HepG2 (cell line): ENCODE measurements around the gene C2orf92. TPM values are rescaled to one million over a fixed set of nuclear protein-coding genes. Genes with fewer than 3 reads are reported as not detected.

Experiments used
- ATAC-seq: fragments of 200-7000 bp; cut with Tn5 transposase; 3 replicates; pipeline ENCODE4 v1.9.1; 2020; ENCODE audit warnings: mild to moderate bottlenecking, moderate library complexity
- BruUV-seq: library from RNA; stranded (reverse); fragments of 400-500 nt; replicated peaks from 2 replicates; lab custom pipeline; 2021; lab: Mats Ljungman, UMichigan
- CTCF ChIA-PET: fragments of 300-600 bp; formaldehyde crosslinking; extraction: SDS; loops from one replicate; lab custom pipeline; 2021; ENCODE audit warnings: low total read pairs, inconsistent platforms, low intra/inter-chr PET ratio; lab: Yijun Ruan, JAX
- POLR2A ChIA-PET: fragments of 350-600 bp; sonication (Branson Sonifier 250); formaldehyde crosslinking; loops from one replicate; lab custom pipeline; 2020; ENCODE audit warnings: antibody characterized with exemption, inconsistent platforms; lab: Yijun Ruan, JAX
- DNase-seq: peaks from one replicate; pipeline ENCODE4 v3.0.0-alpha.2; 2015; ENCODE audit warnings: low spot score
- FAIRE-seq: peaks from 3 replicates; lab custom pipeline; 2011; peaks lifted over from hg19 to GRCh38; lab: Jason Lieb, UNC
- H2AFZ ChIP-seq: one replicate; pipeline ENCODE4 v1.6.1; 2011; ENCODE audit warnings: low read length, inconsistent platforms
- H3K27ac ChIP-seq: fragments of 300-600 bp; 3 replicates; pipeline ENCODE4 v1.8.0; 2011; ENCODE audit warnings: mixed run types, mild to moderate bottlenecking, mixed read lengths, low read length, inconsistent platforms; ENCODE audit not compliant: insufficient read depth; ENCODE audit errors: extremely low read length
- H3K27me3 ChIP-seq, 2 experiments: fragments of 200-600 bp in 1 of 2; 2 replicates in 1 of 2; 3 replicates in 1 of 2; pipeline versions ENCODE4 v1.6.0 to v1.8.0; 2011; ENCODE audit warnings: low read length in 2 of 2, mild to moderate bottlenecking in 2 of 2, moderate library complexity in 2 of 2, inconsistent platforms in 1 of 2; ENCODE audit not compliant: insufficient read depth in 2 of 2, control insufficient read depth in 1 of 2
- H3K36me3 ChIP-seq, 2 experiments: fragments of 200-600 bp in 1 of 2; replicated peaks in 1 of 2; 2 replicates in 1 of 2; 3 replicates in 1 of 2; pipeline versions ENCODE4 v1.5.1 to v1.8.0; 2011; ENCODE audit warnings: low read length in 2 of 2, inconsistent platforms in 1 of 2; ENCODE audit not compliant: insufficient read depth in 2 of 2, control insufficient read depth in 1 of 2
- H3K4me1 ChIP-seq: 2 replicates; pipeline ENCODE4 v1.5.1; 2012; ENCODE audit warnings: low read length, inconsistent platforms; ENCODE audit not compliant: insufficient read depth
- H3K4me2 ChIP-seq: 2 replicates; pipeline ENCODE4 v1.6.0; 2011; ENCODE audit warnings: low read depth, low read length, inconsistent platforms
- H3K4me3 ChIP-seq, 3 experiments: fragments of 200-600 bp in 1 of 3; sonication (generic), shearing (Covaris generic) in 1 of 3; replicated peaks in 1 of 3; 2 replicates each; pipeline ENCODE4 v1.5.1; 2011 to 2016; ENCODE audit warnings: low read length in 3 of 3, inconsistent platforms in 2 of 3, low read depth in 2 of 3, mild to moderate bottlenecking in 2 of 3, control low read depth in 1 of 3, mixed read lengths in 1 of 3; ENCODE audit not compliant: insufficient read depth in 1 of 3
- H3K79me2 ChIP-seq: one replicate; pipeline ENCODE4 v1.6.1; 2011; ENCODE audit warnings: low read length, inconsistent platforms; ENCODE audit not compliant: insufficient read depth
- H3K9ac ChIP-seq: 2 replicates; pipeline ENCODE4 v1.6.0; 2011; ENCODE audit warnings: mild to moderate bottlenecking, low read depth, low read length, inconsistent platforms; ENCODE audit not compliant: insufficient read depth
- H3K9me3 ChIP-seq: 2 replicates; pipeline ENCODE4 v1.5.1; 2012; ENCODE audit warnings: mild to moderate bottlenecking, low read length
- H4K20me1 ChIP-seq: 2 replicates; pipeline ENCODE4 v1.6.0; 2011; ENCODE audit warnings: inconsistent platforms, mild to moderate bottlenecking, low read length, moderate library complexity; ENCODE audit not compliant: insufficient read depth
- ZNF282 ChIP-seq: fragments of 450-650 bp; IDR thresholded peaks from 2 replicates; pipeline ENCODE4 v1.6.1; 2018; ENCODE audit not compliant: partially characterized antibody
- ZNF710 ChIP-seq: sonication (generic); formaldehyde crosslinking; IDR thresholded peaks from 2 replicates; pipeline ENCODE4 v1.5.0; 2020; ENCODE audit warnings: mild to moderate bottlenecking, missing genetic modification reagents, borderline replicate concordance
- ZNF780A ChIP-seq: sonication (generic); formaldehyde crosslinking; IDR thresholded peaks from 2 replicates; pipeline ENCODE4 v1.8.0; 2022; ENCODE audit warnings: mild to moderate bottlenecking, missing genetic modification reagents, moderate library complexity
- WGBS: methylation state at CpG from one replicate; pipeline ENCODE4 v1.1.6; 2017; ENCODE audit warnings: low lambda C conversion rate; 5-methylcytosine and 5-hydroxymethylcytosine counted together
- in situ Hi-C: cut with HindIII; loops from 2 replicates; pipeline ENCODE4 v1.10.0; 2017; ENCODE audit warnings: low pct_unique_long_range_greater_than_20kb; ENCODE audit not compliant: extremely low pct_ligation_motif_present
- intact Hi-C: fragments of 100-400 bp; cut with micrococcal nuclease; formaldehyde crosslinking; loops from one replicate; pipeline ENCODE4 v1.10.0; 2022; ENCODE audit not compliant: unreplicated experiment
- polyA plus RNA-seq, 8 experiments: library from polyadenylated mRNA; depleted of rRNA in 3 of 8; stranded (reverse) in 7 of 8; unstranded in 1 of 8; fragments of >200 nt; fragmentation: Illumina TruSeq in 4 of 8; extraction: Trizol in 4 of 8; gene quantifications; 2 replicates each; pipeline versions ENCODE4 v1.2.1 to v1.2.3, GENCODE V29; 2011 to 2016; ENCODE audit warnings: low read depth in 4 of 8, missing spikeins in 1 of 8, mixed read lengths in 1 of 8; ENCODE audit not compliant: insufficient read depth in 1 of 8
- total RNA-seq, 5 experiments: library from RNA; depleted of rRNA; stranded (reverse); fragments of >200 nt; fragmentation: Illumina TruSeq; extraction: Trizol; gene quantifications; 2 replicates each; pipeline ENCODE4 v1.2.3, GENCODE V29; 2016; ENCODE audit warnings: low read depth in 1 of 5

The C2orf92 gene
- total and polyA plus RNA-seq, 2 of the 13 experiments (the other 11 are each of a cell fraction or from before 2014, with no cell fraction given): 4.9 to 5.0 TPM

DNA sequence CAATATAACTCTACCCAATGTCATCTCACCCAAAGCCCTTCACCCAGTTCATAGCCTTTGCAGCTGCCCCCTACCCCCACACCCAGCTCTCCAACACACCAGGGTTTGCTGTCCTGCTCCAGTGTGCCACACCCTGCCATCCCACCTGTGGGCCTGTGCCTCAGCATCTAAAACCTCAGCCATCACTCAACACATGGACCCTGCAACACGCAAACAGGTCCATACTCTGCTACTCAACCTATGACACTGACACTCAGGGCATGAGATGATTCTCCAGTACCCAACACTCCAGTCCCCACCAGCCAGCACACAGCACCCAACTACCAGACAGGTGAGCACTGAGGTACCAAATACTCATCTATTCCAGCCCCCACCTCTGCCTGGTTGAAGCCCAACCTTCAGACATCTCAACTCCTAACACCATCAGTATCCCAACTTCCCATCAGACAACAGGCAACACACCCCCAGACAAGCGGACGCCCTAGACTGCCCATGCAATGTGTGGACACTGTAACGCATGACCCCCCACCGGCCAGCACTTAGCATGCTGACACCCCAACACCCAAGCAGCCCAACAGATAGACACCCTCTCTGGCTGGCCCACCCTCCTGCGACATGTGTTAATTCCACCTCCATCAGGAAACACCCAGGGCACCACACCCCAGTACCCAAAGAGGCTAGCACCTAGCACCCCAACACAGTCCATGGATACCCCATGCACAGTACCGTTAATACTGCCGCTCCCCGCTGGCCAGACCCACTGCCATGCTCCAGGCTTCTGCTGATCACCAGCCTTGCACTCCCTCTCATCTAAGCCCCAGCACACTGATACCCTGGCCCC, 68.9 kb downstream of the C2orf92 start:
- Histone ChIP-seq H3K4me1 (peaks cover 23% of the 10 kb centered on the region), H3K9ac (no peak overlapping the region), H3K36me3 (no peaks in the 10 kb centered on the region), H3K79me2 (no peaks in the 10 kb centered on the region), H3K9me3 (no peaks in the 10 kb centered on the region), H3K27ac (no peak overlapping the region), H3K4me3 (no peak overlapping the region), H2AFZ (no peak overlapping the region), H3K4me2 (no peak overlapping the region), H4K20me1 (no peaks in the 10 kb centered on the region), H3K27me3 (peaks cover 2 to 27% of the 10 kb centered on the region in 2 experiments; a peak in 4 of 5 replicates)
- intact Hi-C loops: no loop called here
- DNase-seq (no peak), FAIRE-seq (no peak), ATAC-seq (peak; percentile 6; the same call in 2 of the 3 replicates)
- TF ChIP-seq ZNF710 (CRISPR knock-in tag) (no peak), ZNF282 (no peak), ZNF780A (CRISPR knock-in tag) (no peak)
- CTCF ChIA-PET: no interaction called here
- POLR2A ChIA-PET: no interaction called here
- in situ Hi-C loops: no loop called here
- 49% methylated on average over 9 of the region's 9 CpGs for WGBS
- BruUV-seq: no TSS peak
